HepG2 (cell line): ENCODE results near the gene SVOP.

Source experiments
- E2F5 ChIP-seq: sonication (generic); formaldehyde crosslinking; conservative IDR thresholded peaks from 2 replicates; pipeline ENCODE4 v1.4.0; 2020; ENCODE audit warnings: missing genetic modification reagents
- EZH2 ChIP-seq: conservative IDR thresholded peaks from 2 replicates; pipeline ENCODE4 v1.6.1; 2012; ENCODE audit warnings: mild to moderate bottlenecking, low read depth, low read length, moderate library complexity
- NFATC3 ChIP-seq: sonication (generic); formaldehyde crosslinking; IDR thresholded peaks from 2 replicates; pipeline ENCODE4 v1.5.1; 2020; ENCODE audit warnings: mild to moderate bottlenecking, missing genetic modification reagents
- NR2C2 ChIP-seq: sonication (generic); formaldehyde crosslinking; IDR thresholded peaks from 2 replicates; pipeline ENCODE4 v1.4.0; 2020; ENCODE audit warnings: missing genetic modification reagents, mild to moderate bottlenecking, moderate library complexity, borderline replicate concordance
- PTBP1 ChIP-seq: fragments of 200-400 bp; formaldehyde crosslinking; IDR thresholded peaks from 2 replicates; pipeline ENCODE4 v1.6.1; 2018; ENCODE audit warnings: low read length, low read depth; ENCODE audit not compliant: poor library complexity, severe bottlenecking
- RAD21 ChIP-seq: fragments of 450-650 bp; formaldehyde crosslinking; IDR thresholded peaks from 2 replicates; pipeline ENCODE4 v1.5.0; 2020; ENCODE audit warnings: mild to moderate bottlenecking
- RFX5 ChIP-seq: IDR thresholded peaks from 2 replicates; pipeline ENCODE4 v1.6.1; 2011; ENCODE audit warnings: low read depth, low read length, improper control_type of control experiment
- TCF12 ChIP-seq, 2 experiments: fragments of 450-650 bp in 1 of 2; sonication (generic) in 1 of 2; formaldehyde crosslinking in 1 of 2; IDR thresholded peaks; 2 replicates each; pipeline versions ENCODE4 v1.6.1 to v1.8.0; 2017 to 2022; ENCODE audit warnings: antibody characterized with exemption in 1 of 2, mild to moderate bottlenecking in 1 of 2, missing genetic modification reagents in 1 of 2, moderate library complexity in 1 of 2
- TCF7L2 ChIP-seq: IDR thresholded peaks from 2 replicates; pipeline ENCODE4 v1.6.1; 2011; ENCODE audit warnings: mild to moderate bottlenecking, low read depth, low read length, moderate library complexity
- ZFP1 ChIP-seq: IDR thresholded peaks from 2 replicates; pipeline ENCODE4 v1.6.1; 2016
- ZNF232 ChIP-seq: sonication (generic); formaldehyde crosslinking; IDR thresholded peaks from 2 replicates; pipeline ENCODE4 v1.4.0; 2020; ENCODE audit warnings: missing genetic modification reagents, borderline replicate concordance
- ZNF75D ChIP-seq: sonication (generic); formaldehyde crosslinking; IDR thresholded peaks from 2 replicates; pipeline ENCODE4 v1.8.1; 2023; ENCODE audit warnings: missing genetic modification reagents, mild to moderate bottlenecking, borderline replicate concordance
- ZNF780A ChIP-seq: sonication (generic); formaldehyde crosslinking; IDR thresholded peaks from 2 replicates; pipeline ENCODE4 v1.8.0; 2022; ENCODE audit warnings: mild to moderate bottlenecking, missing genetic modification reagents, moderate library complexity
- TF ChIP-seq, protein P1 (sequence below): sonication (generic); formaldehyde crosslinking; IDR thresholded peaks from 2 replicates; pipeline ENCODE4 v1.8.1; 2023; ENCODE audit warnings: mild to moderate bottlenecking, missing genetic modification reagents

DNA sequence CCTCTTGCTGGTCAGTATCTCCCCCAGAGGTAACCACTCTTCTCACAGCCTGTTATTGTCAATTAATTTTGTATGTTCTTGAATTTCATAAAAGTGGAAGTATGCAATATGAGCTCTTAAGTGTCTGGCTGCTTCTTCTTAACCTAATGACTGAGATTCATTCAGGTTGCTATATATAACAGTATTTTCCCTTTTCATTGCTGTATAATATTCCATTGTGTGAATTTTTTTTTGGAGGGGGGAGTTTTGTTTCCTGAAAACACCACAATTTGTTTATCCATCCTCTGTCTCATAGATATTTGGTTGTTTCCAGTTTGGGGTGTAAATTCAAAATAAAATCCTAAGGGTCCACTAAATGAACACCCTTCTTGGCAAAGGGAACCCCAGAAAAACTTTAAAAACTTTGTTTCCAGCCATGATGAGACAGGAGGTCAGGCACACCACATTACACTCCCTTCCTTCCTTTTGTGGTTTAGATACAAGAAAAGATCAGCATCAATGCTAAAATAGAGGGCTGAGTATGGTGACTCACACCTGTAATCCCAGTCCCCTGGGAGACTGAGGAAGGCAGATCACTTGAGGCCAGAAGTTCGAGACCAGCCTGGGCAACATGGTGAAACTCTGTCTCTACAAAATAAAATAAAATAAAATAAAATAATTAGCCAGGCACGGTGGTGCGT, 145.0 kb downstream of the SVOP start:
- TF ChIP-seq ZFP1 (no peak), ZNF232 (no peak), PTBP1 (no peak), ZNF780A (CRISPR knock-in tag) (no peak), RAD21 (CRISPR knock-in tag) (no peak), EZH2 (no peak), E2F5 (CRISPR knock-in tag) (no peak), TCF7L2 (no peak), ZNF75D (no peak), TCF12 (IDR thresholded peaks at IDR 0.05) (no peak), TCF12 (CRISPR knock-in tag; IDR thresholded peaks at IDR 0.05) (no peak), NR2C2 (CRISPR knock-in tag) (no peak), NFATC3 (CRISPR knock-in tag) (no peak), RFX5 (no peak)
- TF ChIP-seq, protein P1, sequence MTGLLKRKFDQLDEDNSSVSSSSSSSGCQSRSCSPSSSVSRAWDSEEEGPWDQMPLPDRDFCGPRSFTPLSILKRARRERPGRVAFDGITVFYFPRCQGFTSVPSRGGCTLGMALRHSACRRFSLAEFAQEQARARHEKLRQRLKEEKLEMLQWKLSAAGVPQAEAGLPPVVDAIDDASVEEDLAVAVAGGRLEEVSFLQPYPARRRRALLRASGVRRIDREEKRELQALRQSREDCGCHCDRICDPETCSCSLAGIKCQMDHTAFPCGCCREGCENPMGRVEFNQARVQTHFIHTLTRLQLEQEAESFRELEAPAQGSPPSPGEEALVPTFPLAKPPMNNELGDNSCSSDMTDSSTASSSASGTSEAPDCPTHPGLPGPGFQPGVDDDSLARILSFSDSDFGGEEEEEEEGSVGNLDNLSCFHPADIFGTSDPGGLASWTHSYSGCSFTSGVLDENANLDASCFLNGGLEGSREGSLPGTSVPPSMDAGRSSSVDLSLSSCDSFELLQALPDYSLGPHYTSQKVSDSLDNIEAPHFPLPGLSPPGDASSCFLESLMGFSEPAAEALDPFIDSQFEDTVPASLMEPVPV (CRISPR knock-in tag), result no peak
